A673 (cell line): Measurements from ENCODE around the gene LAT. TPM values are rescaled to one million over a fixed set of nuclear protein-coding genes. Genes with fewer than 3 reads are reported as not detected.

Experiments used
- Bru-seq: library from RNA; stranded (reverse); fragments of 400-500 nt; gene quantifications from one replicate; lab custom pipeline; 2021; lab: Mats Ljungman, UMichigan
- BruChase-seq, 2 experiments: library from RNA; stranded (reverse); fragments of 400-500 nt; gene quantifications; one replicate each; lab custom pipeline; 2021; lab: Mats Ljungman, UMichigan
- BruUV-seq: library from RNA; stranded (reverse); fragments of 400-500 nt; replicated peaks from 2 replicates; lab custom pipeline; 2021; lab: Mats Ljungman, UMichigan
- CTCF ChIA-PET: fragments of 300-600 bp; sonication (Branson Sonifier 250); formaldehyde crosslinking; loops from one replicate; lab custom pipeline; 2022; ENCODE audit warnings: antibody characterized with exemption; lab: Charles Lee
- POLR2A ChIA-PET: fragments of 300-600 bp; sonication (Branson Sonifier 250); formaldehyde crosslinking; loops from one replicate; lab custom pipeline; 2022; ENCODE audit warnings: antibody characterized with exemption; ENCODE audit not compliant: low non-redundant PET; lab: Charles Lee
- DNase-seq: peaks from one replicate; pipeline ENCODE4 v3.0.0-alpha.2; 2015; ENCODE audit warnings: low spot score
- H3K27ac ChIP-seq: fragments of 200-600 bp; sonication (generic); 2 replicates; pipeline ENCODE4 v1.5.1; 2016; ENCODE audit warnings: mixed run types, low read depth, mild to moderate bottlenecking, mixed read lengths, antibody characterized with exemption, low read length; ENCODE audit not compliant: poor library complexity, severe bottlenecking
- H3K27me3 ChIP-seq: fragments of 200-600 bp; sonication (generic); replicated peaks from 2 replicates; pipeline ENCODE4 v1.6.1; 2017; ENCODE audit warnings: mixed run types, low read depth, mild to moderate bottlenecking, mixed read lengths, antibody characterized with exemption, low read length; ENCODE audit not compliant: insufficient read depth, poor library complexity
- H3K36me3 ChIP-seq: fragments of 200-600 bp; sonication (generic); 2 replicates; pipeline ENCODE4 v1.6.1; 2016; ENCODE audit warnings: mixed run types, mild to moderate bottlenecking, mixed read lengths, antibody characterized with exemption, low read length; ENCODE audit not compliant: insufficient read depth, poor library complexity, severe bottlenecking
- H3K4me1 ChIP-seq: fragments of 200-600 bp; sonication (generic); 2 replicates; pipeline ENCODE4 v1.6.1; 2017; ENCODE audit warnings: mixed run types, mild to moderate bottlenecking, mixed read lengths, antibody characterized with exemption, low read length; ENCODE audit not compliant: insufficient read depth, poor library complexity, severe bottlenecking
- H3K4me3 ChIP-seq: fragments of 200-600 bp; sonication (generic); 2 replicates; pipeline ENCODE4 v1.5.1; 2016; ENCODE audit warnings: low read depth, mixed run types, mild to moderate bottlenecking, mixed read lengths, low read length; ENCODE audit not compliant: poor library complexity, severe bottlenecking
- H3K9me3 ChIP-seq: fragments of 200-600 bp; sonication (generic); 2 replicates; pipeline ENCODE4 v1.6.1; 2016; ENCODE audit warnings: mixed run types, low read depth, mild to moderate bottlenecking, mixed read lengths, antibody characterized with exemption, low read length; ENCODE audit not compliant: poor library complexity, severe bottlenecking
- EZH2 ChIP-seq: fragments of 200-600 bp; sonication (generic); IDR thresholded peaks from 2 replicates; pipeline ENCODE4 v1.6.1; 2017; ENCODE audit warnings: borderline replicate concordance, low read depth, mild to moderate bottlenecking, mixed read lengths, antibody characterized with exemption, low read length; ENCODE audit not compliant: poor library complexity, severe bottlenecking
- intact Hi-C: fragments of 100-400 bp; cut with micrococcal nuclease; formaldehyde crosslinking; loops from one replicate; pipeline ENCODE4 v1.10.0; 2022; ENCODE audit not compliant: unreplicated experiment
- long read RNA-seq: library from polyadenylated mRNA; stranded (forward); transcript quantifications from one replicate; pipeline ENCODE4 v2.0.0, GENCODE V29; 2022
- total RNA-seq: library from RNA; stranded (reverse); gene quantifications from 2 replicates; pipeline ENCODE4 v1.2.3, GENCODE V29; 2021
- TF ChIP-seq, protein P1 (sequence below): fragments of 300-800, 200-600 bp; sonication (generic); conservative IDR thresholded peaks from 2 replicates; pipeline ENCODE4 v1.5.1; 2017; ENCODE audit warnings: low read depth, mild to moderate bottlenecking, antibody characterized with exemption, low read length, moderate library complexity, mixed read lengths

The LAT gene, protein sequence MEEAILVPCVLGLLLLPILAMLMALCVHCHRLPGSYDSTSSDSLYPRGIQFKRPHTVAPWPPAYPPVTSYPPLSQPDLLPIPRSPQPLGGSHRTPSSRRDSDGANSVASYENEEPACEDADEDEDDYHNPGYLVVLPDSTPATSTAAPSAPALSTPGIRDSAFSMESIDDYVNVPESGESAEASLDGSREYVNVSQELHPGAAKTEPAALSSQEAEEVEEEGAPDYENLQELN
- total RNA-seq (2.8 and 5.5 TPM in 2 replicates), Bru-seq, nascent RNA (percentile 38 among the genes with signal in this experiment), BruChase-seq, experiment 1, labeled RNA remaining after a 2-hour chase (percentile 27 among the genes with signal in this experiment), BruChase-seq, experiment 2, labeled RNA remaining after a 6-hour chase (percentile 49 among the genes with signal in this experiment)
- long read RNA-seq, partial matches to known transcripts, result 1 of 1 reads
- long read RNA-seq, other reads (novel, unspliced or antisense), result 0 of 1 reads

DNA sequence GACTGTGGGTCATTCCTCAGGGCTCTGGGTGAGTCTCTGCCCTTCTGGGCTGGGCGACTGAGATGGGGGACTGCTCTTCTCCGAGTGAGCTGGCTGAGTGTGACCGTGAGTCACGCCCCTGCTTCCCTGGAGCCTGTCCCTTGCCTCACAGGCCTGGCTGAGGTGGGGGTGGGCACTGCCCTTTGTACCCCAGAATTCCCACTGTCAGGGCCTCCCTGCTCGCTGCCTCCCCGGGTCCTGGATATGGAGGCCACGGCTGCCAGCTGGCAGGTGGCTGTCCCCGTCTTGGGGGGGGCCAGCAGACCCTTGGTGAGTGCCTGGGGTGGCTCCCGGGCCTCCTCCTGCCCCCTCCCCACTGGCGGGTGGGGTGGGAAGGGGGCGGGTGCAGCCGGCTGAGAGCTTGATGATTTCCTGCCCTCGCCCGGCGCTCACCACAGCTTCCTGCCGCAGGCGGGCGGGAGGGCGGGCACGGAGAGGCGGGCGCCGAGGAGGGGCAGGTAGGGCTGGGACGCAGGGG, at the start of gene LAT:
Gene LAT (plus strand): TSS at position 434 of the 517 bp plus-strand sequence. CDS start 366 bp downstream, outside the sequence.
- ChIA-PET CTCF (no interaction called here), POLR2A (interaction anchor here (0.5 kb wide), 1 partner anchor 26 kb away, joined by 3 read pairs; no protein-coding TSS in a partner anchor)
- intact Hi-C loops, result no loop called here

DNA sequence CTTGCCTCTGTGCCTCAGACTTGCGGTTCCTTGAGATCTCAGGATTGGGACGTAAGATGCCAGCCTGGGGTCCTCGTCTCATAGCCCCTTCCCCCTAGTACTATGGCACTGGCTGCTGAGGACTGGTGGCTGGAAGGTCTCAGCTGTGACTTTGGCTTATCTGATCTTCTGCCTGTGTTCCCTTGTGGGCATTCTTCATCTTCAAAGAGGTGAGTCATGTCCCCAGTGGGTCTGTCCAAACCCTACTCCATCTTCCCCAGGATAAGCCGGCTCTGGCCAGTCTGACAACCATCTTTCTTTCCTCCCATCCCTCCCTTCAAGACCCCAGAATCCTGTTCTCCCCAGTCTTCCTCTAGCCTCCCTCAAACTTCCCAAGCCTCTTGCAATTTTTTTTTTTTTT, 49.5 kb upstream of the LAT start:
- CTCF ChIA-PET, result no interaction called here

More for the DNA sequence above, at the start of gene LAT:
- no TSS peak for BruUV-seq
- Histone ChIP-seq H3K27ac (no peak within 1 kb of the TSS), H3K4me1 (no peaks in the 10 kb centered on the region), H3K27me3 (no peaks in the 10 kb centered on the region), H3K9me3 (no peaks in the 10 kb centered on the region), H3K36me3 (peaks cover 3% of the 10 kb centered on the region), H3K4me3 (no peak within 1 kb of the TSS)
- DNase-seq, result no peak
- TF ChIP-seq EZH2, result no peak
- TF ChIP-seq, protein P1, sequence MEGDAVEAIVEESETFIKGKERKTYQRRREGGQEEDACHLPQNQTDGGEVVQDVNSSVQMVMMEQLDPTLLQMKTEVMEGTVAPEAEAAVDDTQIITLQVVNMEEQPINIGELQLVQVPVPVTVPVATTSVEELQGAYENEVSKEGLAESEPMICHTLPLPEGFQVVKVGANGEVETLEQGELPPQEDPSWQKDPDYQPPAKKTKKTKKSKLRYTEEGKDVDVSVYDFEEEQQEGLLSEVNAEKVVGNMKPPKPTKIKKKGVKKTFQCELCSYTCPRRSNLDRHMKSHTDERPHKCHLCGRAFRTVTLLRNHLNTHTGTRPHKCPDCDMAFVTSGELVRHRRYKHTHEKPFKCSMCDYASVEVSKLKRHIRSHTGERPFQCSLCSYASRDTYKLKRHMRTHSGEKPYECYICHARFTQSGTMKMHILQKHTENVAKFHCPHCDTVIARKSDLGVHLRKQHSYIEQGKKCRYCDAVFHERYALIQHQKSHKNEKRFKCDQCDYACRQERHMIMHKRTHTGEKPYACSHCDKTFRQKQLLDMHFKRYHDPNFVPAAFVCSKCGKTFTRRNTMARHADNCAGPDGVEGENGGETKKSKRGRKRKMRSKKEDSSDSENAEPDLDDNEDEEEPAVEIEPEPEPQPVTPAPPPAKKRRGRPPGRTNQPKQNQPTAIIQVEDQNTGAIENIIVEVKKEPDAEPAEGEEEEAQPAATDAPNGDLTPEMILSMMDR, result no peak

More for the DNA sequence above, 49.5 kb upstream of the LAT start:
- peaks cover 12% of the 10 kb centered on the region for H3K4me1 ChIP-seq
- POLR2A ChIA-PET, result no interaction called here
- intact Hi-C loops, result no loop called here
- TF ChIP-seq EZH2, result no peak
- TF ChIP-seq, protein P1, result no peak
- no peaks in the 10 kb centered on the region for H3K27me3 ChIP-seq
- no peaks in the 10 kb centered on the region for H3K9me3 ChIP-seq
- no peaks in the 10 kb centered on the region for H3K36me3 ChIP-seq
- DNase-seq, result no peak
- no TSS peak for BruUV-seq
- H3K27ac ChIP-seq, result no peak overlapping the region
- H3K4me3 ChIP-seq, result no peak overlapping the region
